ELF-1 (cell line): ENCODE data around the gene CTNNA3.

Experiments
- DNase-seq: peaks from one replicate; pipeline ENCODE4 v3.0.0-alpha.2; 2016; ENCODE audit warnings: low read depth, low spot score

Gene CTNNA3

DNA sequence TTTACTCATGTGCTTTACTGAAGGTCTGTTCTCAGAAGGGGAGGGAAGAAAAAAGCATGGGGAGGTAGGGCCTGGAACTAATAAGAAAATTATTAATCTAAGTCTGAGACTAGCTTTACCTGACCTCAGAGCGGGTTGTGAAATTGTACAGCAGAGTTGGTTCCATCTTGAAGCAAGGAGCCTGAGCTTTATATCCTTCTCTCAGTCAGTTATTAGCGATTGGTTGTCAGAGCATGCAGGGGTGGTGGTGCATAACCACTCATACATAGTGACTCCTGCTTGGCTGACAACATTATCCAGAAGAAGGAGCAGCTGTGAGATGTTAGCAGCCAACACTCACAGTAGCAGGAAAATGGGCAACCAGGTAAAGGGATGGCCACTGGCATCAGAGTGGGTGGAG is 1746.5 kb downstream of the CTNNA3 start:
- DNase-seq = no peak

DNA sequence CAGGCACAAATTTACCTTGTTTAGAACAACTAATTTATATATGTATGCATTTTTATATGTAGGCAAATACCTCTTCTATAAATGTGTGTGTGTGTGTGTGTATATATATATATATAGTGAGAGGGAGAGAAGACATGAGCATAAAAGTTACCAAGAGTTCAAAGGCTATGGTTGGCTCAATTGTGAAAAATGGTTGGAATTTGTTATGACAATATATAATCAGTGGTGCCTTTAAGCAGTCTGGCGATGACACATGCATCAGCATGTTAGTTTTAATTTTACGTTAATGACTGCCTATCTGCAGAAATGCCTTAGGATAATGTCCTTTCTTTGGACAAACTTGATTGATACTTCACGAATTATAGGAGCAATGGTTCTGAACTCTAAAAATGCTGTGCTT is 1750.9 kb downstream of the CTNNA3 start:
- no peak for DNase-seq

DNA sequence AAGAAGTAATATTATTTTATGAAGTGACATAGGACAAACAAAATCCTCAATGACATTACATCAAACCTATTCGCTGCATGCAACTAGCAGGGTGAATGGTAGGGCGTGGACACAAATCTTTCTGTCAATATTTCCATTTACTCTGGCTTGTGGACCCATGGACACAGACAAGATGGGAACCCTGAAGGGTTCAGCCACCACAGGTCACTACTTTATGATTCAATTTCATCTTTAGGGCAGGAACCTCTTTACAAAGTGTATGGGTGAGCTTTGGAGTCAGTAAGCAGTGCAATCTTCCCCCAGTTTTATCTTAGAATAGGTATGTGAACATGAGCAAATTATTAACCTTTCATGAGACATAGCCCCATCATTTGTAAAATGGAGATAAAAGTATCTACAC is 1752.5 kb downstream of the CTNNA3 start:
- no peak for DNase-seq

DNA sequence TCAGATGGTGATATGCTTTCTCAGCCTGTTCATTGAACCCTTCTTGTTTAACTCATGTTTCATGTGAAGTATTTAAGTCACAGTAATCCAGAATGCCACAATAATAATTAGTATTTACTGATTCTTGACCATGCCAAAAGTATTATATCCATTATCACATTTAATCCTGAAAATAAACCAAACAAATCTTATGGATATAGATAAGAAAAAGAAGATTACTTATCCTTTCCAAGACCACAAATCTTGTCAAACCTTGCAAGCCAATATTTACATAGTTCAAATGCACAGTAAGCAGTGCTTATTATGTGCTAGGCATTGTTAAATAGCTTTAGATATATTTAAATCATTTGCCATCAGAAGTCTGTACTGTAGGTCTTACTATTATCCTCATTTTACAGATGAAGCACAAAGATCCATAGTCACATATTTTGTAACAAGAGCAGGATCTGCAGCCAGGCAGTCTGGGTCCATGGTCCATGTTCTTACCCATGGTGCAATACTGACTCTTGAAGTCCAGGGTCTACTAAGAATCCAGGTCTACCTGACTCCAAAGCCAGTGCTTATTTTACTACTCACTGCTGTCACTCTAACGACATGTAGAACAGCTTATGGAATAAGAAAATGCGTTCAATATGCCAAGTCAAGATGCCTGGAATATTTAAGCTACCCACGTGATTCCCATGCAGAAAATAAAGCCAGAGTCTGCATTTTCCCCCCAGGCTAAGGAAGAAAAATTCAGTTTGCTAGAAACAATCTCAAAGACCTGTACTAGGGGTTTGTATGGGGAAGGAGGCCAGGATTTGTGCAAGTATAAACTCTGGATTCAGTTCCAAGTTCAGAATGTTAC is 1755.0 kb downstream of the CTNNA3 start:
- no peak for DNase-seq

DNA sequence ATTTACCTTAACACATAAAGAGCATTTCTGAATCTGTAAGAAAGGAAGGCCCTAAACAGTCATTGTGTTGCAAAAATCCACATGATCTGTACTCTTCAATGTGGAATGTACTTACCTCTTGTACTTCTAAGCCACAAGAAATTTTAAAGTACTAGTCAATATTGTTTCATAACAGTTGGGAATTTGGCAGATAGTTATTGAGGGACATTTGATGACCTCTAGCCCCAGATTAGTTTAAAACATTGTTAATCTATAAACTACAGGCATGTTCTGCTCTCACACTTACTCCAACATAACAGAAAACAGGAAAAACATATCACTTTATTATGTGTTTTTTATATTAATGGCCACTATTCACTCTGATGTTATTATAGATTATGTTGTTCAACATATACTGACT is 1755.9 kb downstream of the CTNNA3 start:
- no peak for DNase-seq

DNA sequence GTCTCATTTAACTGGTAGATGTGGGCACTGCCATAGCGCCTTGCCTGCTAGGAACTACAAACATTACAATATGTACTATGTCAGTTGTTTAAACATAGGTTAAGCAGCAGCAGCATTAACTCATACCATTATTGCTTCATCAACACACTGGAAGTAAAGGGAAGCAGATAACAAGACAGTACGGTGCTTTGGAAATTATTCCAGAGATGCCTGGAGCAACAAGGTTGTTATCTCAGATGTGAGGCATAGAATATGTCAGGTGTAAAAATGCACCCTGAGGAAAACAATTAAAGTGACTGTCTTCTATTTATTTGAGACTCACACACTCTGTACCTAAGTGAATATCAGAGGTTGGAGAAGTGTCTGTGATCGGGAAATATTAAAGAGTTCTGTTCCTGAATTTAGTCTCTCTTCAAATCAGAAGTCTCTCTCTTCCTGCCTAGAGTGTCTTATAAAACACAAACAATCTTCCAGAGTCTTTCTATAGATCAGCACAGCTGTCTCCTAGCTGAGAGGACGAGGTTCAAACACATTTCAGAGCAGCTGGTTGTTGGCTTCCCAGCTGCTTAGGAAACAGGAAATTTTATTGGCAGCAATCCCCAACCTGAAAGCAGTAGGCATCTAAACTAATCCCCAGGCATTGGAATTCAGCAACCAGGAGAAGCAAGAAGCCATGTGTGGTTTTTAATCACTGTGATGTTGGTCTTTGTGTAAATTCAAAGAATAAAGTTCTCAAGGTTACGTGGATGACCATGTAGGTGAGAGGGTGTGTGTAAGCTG is 1764.5 kb downstream of the CTNNA3 start:
- no peak for DNase-seq

DNA sequence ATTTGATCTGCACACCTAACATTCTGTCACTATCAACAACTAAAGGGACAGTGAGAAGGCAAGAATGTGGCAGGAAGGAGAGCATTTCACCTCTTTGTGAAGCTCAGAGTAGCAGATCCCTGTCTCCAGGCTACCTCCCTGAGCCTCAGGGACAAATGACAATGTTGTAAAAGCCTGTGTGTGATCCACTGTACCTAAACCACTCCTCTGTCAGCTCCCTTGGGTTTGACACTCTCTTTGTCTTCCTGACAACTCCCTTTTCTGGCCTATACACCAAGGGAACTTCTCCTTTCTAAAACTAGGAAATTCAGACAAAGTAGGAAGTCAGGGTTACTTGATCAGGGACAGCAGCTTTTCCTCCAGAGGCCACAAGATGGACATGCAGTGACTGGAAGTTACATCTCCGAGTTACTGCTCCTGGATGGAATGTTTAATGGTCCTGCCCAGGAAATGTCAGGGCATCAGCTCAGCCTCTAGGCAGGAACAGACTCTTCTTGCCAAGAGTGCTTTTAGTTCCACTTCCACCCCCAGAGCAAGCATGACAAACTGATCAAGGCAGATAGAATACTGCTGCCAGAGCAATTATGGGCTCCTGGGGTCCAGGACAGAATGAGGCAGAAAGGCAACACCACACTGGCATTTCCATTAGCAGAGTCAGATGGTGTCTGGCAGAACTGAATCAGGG is 1784.7 kb downstream of the CTNNA3 start:
- DNase-seq = peak; percentile 9

DNA sequence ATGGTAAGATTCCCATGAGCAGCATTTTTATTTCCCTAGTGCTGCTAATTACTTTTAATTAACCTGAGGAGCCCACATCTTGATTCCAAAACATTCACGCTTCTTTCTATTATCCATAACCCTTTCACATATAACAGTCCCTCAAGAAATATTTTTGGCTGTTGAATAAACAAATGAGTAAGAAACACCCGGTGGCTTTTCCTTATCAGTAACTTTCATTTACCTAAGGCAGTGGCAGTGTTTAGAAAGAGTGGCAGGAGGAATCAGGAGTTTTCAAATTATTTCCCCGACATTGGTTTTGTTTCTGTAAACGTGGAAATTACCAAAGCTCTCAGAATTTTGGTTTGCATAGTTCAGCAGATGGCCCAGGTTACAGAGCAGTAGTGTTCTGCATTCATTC is 1785.8 kb downstream of the CTNNA3 start:
- DNase-seq = no peak

DNA sequence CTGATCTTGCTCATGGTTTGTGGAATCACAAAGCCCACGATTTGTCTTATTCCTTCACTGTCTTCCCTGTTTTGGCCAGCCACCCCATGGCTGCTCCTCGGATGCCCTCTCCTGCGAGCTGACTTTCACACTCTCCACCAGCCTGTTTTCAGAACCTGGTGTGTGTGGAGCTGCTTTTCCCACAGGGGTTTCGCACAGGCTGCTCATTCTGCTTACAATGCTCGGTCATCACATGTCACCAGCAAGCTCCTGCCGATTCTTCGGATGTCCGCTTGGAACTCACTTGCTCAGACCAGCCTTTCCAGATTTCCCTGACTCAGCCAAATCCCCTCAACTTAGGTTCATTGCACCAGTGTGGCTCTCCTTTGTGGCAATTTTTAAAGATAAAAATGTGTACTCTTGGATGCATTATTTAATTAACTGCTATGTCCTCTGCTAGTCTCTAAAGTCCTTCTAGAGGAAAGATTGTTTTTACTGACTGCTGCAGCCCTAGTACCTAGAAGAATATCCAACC is 1788.7 kb downstream of the CTNNA3 start:
- no peak for DNase-seq

DNA sequence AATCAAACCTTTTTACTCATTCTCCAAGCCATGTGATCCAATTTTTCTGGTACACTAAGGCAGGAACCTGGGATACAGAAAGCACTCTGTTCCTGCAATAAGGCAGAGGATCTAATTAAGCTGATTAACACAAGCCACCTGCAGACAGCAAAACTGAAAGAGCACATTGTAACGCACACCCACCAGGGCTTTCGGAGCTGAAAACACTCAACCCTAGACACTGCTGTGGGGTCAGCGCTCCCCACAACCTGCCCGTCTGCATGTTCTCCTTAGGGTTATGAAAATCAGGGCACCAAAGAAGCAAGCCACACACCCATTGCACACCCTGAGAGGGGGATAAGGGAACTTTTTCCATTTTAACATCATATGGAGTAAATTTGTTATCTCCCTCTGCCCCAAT is 1792.4 kb downstream of the CTNNA3 start:
- DNase-seq = no peak

DNA sequence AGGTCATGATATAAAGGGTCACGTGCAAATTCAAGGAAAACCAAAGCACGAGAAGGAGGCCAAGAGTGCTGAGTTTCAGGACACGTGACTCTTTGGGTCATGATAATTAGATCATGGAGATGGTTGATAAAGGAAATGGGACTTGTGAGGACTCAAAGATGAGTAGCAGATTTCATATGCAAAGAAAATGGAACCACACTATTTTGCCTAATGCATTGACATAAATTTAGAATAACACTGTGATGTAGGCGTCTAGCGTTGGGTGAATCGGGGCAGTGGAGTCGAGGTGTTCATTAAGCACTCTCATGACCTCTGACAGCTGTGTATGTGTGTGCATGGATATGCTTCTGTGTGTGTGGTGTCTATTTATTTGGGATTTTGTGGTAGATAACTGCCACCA is 1795.7 kb downstream of the CTNNA3 start:
- DNase-seq = no peak

DNA sequence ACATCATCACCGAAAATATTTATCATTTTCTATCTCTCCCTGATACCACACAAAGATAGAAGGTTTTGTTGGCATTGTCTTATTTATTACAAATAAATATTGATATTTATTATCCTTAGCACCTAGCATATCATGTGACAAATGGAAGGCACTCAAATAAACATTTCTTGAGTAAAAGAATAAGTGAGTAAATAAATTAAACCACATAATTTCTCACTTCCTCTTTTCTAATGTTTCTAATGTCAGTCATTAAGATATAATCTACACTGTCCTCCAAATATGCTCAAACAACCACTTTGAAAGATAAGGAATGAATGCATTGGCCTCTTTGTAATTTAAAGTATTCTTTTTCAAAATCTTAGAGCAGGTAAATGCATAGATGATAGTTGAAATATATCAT is 1797.9 kb downstream of the CTNNA3 start:
- DNase-seq = no peak

DNA sequence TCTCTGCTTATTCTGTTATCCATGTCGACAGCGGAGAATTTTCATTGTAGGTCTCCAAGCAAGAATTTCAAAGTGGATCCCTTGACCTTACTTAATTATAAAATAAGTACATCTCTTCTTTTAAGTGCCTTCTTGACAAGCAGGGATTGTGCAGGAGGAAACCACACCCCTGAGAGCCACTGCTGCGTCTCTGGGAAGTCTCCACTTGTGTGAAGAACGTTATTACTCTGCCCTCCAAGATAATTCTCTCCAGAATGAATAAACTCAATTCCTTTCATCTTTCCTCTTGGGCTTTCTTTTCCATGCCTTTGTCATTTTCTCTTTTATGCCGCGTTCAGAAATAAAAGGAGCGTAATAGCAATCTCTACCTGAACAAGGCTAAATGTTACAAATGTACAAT is 1801.0 kb downstream of the CTNNA3 start:
- DNase-seq = no peak

DNA sequence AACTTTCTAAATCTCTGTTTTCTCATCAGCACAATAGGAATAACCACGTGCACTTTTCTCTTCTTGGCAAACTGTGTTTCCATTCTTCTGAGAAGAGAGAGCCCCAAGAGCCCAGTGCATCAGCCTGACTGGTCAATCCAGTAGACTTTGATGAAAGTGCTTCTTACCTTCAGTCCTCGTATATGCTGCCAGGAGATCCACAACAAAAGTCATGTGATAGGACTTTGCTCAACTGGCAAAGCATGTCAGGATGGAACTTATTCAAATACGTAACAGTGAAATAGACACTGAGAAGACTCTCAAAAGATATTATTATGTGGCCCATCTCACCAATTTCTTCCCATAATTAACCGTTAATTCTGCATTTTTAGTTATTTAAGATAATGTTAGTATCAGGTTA is 1801.6 kb downstream of the CTNNA3 start:
- no peak for DNase-seq

DNA sequence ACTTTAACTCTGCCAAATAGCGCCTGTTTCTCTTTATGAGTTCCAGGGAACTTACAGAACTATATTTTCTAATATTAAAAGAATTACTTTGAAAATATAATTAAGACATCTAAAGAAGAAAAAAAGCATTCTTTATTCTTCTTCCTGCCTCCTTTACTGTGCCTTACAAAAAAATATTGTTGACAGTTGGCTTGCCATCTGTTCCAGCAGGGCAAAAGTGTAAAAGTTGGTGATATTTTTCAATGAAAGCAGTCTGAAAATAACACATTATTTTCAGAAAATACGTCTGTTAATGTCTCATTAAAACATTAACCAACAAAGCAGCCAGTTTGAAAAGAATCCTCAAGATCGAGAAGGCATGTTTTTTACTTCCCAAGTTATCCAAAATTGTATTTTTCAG is 1802.3 kb downstream of the CTNNA3 start:
- DNase-seq = no peak

DNA sequence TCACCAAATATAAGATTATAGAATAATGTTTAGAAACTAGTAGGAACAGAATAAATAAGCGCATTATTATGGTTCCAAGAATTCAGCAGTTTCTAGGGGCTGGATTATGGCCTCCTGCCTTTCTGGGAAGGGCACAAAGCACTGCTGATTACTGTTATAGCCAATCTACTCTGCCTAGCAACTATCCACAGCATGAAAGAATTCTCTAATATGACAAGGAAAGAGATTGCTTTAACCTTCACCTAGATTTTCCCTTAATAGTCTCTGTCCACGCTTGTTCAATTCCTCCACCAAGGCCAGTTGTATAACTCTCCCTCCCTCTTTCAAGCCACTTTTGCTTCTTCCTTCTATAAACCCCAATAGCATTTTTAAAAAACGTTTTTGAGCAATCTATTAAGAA is 1803.7 kb downstream of the CTNNA3 start:
- DNase-seq = no peak

DNA sequence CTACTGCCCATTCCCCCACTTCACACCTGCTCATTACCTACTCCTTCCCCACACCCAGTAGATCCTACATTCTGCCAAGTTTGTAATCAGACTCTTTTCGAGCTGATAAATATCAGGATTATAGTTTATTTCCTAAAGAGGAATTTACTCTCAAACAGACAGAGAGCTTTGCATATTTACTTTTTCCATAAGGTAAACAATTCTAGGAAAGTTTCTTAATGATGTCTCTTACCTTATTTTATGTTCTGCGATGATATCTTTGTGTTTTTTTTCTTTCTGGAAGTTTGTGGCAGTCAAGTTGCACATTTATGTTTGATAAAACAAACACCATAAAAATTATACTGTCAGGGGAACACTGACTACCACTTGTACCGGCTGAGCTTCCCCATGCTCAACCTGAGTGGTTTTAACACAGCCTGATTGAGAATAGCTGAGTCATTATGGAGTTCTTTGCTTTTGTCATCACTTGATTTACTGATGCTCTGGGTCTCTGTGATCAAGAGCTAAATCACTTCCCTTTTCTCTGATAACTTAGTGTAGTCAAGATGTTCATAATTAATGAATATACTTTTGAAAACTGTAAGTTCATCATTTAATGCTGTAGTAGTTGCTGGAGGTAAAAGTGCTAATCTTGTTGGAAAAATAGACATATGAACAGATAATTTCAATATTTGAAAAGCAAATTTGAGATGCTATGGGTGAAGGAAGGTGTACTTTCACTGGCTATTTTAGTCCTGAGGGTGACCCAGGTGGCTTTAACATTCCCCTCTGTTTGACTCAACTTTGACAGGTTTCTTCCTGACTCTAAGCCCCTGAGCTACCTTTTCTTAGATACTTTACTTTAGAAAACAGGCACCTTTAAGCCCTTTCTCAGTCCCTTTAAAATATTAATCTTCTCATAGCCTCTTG is 1804.7 kb downstream of the CTNNA3 start:
- no peak for DNase-seq

DNA sequence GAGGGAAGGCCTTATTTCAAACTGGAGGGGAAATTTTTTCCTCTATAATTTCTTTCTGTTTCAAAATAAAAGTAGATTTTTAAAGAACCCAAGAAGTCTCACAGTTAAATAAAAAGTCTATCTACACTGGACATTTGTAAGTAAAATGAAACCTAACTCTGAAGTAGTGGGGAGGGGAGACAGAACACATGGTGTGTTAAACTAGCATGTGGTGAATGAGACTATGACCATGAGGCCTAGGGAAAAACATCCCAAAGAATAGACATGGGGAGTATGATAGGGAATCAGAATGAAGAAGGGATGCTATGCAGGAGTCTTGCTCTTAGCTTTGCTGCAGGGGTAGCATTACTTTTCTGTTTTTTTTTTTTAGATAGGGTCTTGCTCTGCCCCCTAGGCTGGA is 1831.5 kb downstream of the CTNNA3 start:
- DNase-seq = no peak

DNA sequence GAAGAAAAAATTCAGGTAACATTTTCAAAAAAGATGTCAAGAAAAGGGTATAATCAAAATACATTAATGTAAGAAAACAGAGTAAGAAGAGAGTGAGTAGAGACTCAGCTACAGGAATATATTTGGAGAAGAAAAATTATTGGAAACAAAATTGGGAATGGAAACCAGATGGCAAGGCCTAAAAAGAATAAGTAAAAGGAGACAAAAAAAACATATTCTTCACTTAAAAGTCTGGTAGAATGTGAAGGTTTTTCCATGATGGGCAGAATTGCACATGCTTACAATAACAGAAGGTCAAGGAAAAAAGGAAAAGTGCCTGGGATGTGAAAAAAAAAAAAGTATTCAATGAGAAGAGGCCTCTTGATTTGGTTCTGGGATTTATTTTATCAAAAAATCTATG is 1832.0 kb downstream of the CTNNA3 start:
- no peak for DNase-seq
